HG03135 (cell line): ENCODE results near the gene OPRL1.

ENCODE experiments used
- ATAC-seq: cut with Tn5 transposase; IDR thresholded peaks from one replicate; pipeline ENCODE4 v1.9.1; 2021; ENCODE audit warnings: mild to moderate bottlenecking, moderate library complexity; ENCODE audit not compliant: unreplicated experiment

The OPRL1 gene

DNA sequence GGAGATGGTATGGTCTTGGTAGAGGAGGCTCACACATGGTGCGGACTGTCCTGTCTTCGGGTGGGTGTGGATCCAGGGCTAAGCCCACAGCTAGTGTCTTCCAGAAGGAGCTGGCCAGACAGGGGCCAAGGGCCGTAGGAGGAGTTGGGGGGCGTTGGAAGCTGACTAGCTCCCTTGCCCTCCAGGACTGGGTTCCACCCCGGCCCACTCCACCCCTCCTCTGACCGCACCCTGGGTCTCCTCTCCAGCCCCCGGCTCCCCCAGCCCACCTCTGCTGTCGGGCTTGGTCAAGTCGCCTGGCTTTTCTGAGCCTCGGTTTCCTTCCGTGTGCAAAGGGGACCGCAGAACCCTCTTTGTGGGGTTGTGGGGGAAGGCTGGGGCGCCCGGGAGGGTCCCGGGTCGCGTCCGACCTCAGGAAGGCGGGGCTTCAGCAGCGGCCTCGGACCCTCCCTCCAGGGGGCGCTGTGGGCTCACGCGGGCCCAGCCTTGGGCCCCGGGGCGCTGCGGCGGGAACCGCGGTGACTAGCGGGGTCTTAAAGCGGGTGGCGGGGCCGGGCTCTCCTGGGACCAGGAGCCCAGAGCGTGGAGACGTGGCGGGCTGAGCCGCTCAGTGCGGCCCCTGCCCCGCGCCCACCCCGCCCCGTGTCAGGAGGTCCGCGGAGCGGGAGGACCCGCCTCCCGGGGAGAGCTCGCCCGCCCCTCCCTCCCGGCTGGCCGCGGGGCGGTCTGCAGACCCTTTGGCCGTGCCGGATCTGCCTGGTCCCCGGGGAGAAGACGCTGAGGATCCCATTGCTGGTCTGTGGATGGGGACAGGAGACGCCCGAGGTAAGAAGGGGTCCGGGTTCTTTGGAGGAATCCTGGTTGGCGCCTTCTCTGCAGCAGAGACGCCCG is 22.1 kb downstream of the OPRL1 start:
- ATAC-seq, result no peak

DNA sequence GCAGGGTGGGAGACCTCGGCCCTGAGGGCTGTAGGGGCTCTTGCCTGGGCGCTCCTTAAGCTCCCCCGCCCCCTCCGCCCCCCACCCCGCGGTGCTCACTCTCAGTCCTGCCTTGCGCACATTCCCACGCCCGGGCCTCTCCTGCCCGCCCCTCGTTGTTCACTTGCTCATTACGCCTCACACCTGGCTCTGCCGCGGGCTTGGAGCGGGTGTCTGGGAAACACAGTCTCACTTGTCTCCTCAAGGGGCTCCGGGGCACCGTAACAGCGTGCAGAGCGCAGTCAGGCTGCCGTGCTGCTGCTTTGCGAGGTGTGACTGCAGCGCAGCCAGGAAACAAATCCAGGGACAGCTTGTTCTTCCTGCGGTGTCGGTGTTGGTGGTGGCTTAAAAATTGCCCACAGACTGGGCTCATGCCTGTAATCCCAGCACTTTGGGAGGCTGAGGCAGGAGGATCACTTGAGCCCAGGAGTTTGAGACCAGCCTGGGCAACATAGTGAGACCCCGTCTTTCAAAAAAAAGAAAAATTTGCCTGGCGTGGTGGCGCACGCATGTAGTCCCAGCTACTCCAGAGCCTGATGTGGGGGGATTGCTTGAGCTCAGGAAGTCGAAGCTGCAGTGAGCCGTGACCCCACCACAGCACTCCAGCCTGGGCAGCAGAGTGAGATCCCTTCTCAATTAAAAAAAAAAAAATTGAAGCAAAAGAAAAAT is 22.9 kb downstream of the OPRL1 start:
- no peak for ATAC-seq

DNA sequence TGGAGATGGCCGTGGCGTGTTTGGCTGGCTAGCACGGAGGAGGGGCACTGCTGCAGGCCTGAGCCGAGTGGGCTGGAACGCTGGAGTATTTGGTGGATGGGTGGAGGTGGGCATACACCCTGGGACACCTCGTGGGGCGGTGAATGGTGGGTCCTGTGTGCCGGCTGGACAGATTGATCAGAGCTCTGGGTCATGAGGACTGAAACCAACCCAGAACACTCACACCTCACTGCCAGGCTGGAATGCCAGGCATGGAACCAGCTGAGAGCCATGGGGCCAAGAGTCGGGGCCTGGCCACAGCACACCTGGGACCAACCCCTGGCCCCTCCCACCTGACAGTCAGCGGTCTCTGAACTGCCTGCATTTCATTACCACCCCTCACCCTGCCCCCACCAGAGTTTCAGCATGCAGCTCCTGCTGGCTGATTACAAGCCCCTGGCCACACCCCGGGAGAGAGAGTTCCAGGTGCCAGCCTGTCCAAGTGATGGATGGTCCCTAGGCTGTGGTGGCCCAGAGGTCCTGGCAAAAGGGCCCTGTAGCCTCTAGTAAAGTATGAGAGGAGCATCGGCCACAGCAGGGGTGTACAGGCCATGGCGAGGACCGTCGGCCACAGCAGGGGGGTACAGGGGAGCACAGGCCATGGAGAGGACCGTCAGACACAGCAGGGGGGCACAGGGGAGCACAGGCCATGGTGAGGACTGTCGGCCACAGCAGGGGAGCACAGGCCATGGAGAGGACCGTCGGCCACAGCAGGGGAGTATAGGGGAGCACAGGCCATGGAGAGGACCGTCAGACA is 24.2 kb downstream of the OPRL1 start:
- ATAC-seq, result no peak

- ATAC-seq, result no peak
Observed at GRCh38 chr20:64104667-64105451, 25.0 kb downstream of the OPRL1 start.

DNA sequence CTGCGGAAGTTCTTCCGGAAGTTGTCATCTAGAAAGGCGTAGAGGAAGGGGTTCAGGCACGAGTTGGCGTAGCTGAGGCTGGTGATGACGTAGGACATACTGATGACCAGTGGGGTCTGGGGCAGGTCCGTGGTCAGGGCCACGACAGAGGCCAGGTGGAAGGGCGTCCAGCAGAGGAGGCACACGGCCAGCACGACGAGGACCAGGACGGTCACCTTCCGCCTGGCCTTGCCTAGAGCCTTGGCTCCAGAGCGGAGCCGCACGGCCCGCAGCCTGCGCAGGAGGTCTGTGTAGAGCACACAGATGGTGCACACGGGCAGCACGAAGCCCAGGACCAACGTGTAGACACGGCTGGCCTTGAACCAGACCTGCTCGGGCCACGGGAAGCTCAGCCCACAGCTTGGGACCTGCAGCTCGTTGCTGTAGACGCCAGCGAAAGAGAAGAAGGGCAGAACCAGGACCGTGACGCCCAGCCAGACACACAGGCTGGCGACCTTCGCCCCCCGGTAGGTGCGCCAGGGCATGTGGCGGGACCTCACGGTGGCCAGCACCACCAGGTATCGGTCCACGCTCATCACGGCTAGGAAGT is 26.1 kb downstream of the OPRL1 start:
- no peak for ATAC-seq

DNA sequence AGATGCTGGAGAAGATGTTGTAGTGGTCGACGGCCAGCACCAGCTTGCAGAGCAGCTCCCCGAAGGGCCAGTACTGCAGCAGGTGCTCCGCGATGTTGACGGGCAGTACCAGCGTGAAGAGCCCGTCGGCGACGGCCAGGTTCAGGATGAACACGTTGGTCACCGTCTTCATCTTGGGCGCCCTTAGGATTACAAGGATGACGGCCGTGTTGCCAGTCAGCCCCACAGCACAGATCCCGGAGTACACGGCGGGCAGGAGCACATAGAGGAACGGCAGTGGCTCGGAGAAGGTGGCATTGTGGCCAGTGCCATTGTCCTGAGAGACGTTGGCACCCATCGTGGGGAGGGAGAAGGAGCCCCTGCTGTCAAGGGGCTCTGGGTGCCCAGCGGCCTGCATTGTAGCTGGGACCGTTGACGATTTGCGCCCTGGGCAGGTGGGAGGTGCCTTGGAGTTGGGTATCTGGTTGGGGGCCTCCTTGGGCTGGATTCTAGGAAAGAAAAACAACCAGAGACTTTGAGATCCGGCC is 26.6 kb downstream of the OPRL1 start:
- no peak for ATAC-seq

- no peak for ATAC-seq
Observed at GRCh38 chr20:64106981-64107735, 27.3 kb downstream of the OPRL1 start, which contains the start of gene NPBWR2. Gene NPBWR2 (minus strand): TSS chr20:64107565. CDS start chr20:64106831, 734 bp downstream.

- no peak for ATAC-seq
Observed at GRCh38 chr20:64107736-64108457, 28.0 kb downstream of the OPRL1 start.

GRCh38 chr20:64108731-64109681 is 29.1 kb downstream of the OPRL1 start:
- no peak for ATAC-seq

- no peak for ATAC-seq
Observed at GRCh38 chr20:64109831-64110391, 30.0 kb downstream of the OPRL1 start.

GRCh38 chr20:64110411-64111068 is 30.7 kb downstream of the OPRL1 start:
- no peak for ATAC-seq

DNA sequence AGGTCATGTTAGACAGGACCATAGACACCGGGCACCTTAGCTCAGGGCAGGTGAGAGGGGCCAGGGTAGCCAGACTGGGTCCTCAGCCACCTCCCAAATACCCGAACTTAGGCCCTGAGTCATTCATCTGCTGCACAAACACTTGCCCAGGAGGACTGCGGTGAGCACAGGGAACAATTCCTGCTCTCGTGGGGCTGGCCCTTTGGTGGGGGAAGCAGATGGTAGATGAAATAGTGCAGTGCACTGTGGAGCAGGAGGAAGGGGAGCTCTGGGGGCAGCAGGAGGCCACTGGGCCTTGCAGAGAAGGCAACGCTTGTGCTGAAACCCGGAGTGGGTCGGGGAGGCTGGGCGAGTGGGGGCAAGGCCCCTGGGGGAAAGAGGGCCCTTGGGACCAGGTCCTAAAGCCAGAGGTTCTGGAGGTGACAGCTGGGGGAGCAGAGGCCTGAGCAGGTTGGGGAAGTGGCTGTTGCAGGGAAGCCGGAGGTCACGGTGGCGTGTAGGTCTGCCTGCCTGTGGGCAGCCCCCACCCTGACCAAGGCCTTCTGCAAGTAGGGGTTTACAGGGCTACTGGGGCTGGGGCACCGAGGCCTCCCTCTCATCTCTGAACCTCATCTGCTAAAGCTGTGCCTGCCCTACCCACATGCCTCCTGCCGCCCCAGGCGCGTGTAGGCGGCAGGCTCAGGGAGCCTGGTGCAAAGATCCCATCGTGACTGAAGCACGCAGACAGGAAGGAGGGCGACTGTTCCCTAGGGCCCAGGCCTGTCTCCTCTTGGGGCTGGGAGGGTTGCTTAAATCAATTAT is 32.2 kb downstream of the OPRL1 start:
- no peak for ATAC-seq

DNA sequence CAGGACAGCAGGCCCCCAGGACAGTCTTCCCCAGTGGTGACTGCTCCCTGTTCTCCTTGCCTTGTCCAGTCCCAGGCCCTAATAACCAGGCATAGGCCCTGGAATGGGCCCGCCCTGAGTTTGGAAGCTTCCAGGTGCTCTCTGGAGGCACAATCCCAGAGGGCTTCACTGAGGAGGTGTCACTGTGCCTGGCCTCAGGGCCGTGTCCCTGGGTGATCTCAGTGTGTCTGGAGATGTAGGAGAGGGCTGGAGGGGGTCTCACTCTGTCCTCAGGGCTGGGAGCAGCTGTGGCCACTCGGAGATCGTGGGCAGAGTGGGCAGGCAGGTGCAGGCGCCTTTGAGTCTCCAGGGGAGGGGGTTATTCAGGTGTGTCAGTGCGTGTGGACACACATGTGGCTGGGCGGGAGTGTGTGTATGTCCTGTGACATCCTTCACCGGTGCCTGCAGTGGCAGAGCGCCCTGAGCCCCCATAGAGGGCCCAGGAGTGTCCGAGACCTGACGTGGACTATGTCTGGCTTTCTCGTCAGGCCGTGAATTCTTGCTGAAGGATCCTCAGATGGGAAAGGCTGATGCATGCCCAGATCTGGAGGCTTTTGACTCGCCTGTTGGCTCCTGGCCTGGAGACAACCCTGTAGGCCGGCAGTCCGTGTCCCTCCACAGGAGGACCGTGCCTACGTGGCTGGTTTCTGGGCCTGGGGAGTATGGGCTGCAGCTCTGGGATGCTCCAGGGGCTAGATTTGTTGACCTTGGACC is 33.0 kb downstream of the OPRL1 start:
- ATAC-seq, result no peak

- ATAC-seq, result no peak
Observed at GRCh38 chr20:64113444-64113775, 33.5 kb downstream of the OPRL1 start.

DNA sequence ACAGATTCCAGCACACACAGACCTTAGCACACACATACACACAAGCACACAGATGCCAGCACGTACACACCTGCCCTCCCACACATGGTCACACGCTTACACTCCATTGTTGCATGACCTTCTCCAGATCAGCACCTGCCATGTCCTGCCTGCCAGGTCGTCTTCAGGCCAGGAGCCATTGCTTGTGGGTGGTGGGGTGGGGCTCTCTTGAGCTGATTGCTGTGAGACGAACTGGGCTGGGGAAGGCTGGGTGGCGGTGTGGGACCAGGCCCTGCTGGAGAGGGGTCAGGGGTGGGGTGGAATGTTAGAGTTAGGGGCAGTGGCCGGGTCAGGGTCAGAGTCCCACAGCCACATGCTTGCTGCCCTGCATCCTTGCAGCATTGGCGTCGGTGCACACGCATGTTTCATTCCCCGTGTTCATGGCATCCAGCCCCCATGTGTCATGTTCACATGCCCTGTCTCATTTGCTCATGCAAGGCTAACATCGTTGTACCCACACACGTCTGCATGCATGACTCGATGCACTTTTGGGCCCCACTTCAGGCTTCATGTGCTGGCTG is 34.0 kb downstream of the OPRL1 start:
- ATAC-seq, result no peak
